C4-2B (cell line): Measurements from ENCODE around the gene ETS1.

Experiments
- H3K27ac ChIP-seq: fragments of 450-650 bp; 2 replicates; pipeline ENCODE4 v1.5.1; 2017
- ZFX ChIP-seq: fragments of 450-650 bp; IDR thresholded peaks from 2 replicates; pipeline ENCODE4 v1.6.1; 2017
- TF ChIP-seq, protein P1 (sequence below): fragments of 450-650 bp; conservative IDR thresholded peaks from 2 replicates; pipeline ENCODE4 v1.5.1; 2017; ENCODE audit warnings: mild to moderate bottlenecking

ETS1 gene

DNA sequence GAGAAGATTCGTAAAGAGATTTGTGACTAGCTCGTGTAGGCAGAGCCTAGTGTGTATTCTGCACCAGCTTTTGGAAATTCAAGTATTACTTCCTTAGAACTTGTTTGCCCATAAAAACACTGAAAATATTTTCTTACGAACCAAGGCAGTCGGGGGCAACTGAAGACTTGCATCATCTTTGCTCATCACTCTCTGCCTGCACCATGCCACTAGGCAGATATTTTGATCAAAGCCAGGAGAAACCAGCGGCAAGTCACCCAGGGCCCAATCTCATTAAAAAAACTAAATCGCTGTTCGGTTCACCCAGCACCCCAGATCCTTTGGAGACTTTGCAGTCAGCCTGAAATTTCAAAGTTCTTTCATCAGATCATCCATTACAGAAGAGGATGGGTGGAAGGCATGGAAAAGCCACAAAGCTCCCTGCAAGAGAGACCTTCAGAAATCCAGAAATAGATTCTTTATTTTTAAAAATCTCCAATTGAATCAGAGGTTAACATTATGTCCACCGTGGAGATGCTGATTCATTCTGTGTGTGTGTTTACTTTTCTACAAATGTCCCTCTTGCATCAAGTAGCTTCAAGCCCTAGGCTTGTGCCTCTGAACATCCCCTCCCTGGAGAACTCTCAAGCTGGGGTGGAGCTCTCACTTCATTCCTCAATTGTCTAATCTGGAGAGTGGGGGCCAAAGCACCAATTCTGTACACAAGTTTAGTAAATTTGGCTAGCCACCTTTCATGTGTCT lies 78.4 kb downstream of the ETS1 start:
- TF ChIP-seq, protein P1, sequence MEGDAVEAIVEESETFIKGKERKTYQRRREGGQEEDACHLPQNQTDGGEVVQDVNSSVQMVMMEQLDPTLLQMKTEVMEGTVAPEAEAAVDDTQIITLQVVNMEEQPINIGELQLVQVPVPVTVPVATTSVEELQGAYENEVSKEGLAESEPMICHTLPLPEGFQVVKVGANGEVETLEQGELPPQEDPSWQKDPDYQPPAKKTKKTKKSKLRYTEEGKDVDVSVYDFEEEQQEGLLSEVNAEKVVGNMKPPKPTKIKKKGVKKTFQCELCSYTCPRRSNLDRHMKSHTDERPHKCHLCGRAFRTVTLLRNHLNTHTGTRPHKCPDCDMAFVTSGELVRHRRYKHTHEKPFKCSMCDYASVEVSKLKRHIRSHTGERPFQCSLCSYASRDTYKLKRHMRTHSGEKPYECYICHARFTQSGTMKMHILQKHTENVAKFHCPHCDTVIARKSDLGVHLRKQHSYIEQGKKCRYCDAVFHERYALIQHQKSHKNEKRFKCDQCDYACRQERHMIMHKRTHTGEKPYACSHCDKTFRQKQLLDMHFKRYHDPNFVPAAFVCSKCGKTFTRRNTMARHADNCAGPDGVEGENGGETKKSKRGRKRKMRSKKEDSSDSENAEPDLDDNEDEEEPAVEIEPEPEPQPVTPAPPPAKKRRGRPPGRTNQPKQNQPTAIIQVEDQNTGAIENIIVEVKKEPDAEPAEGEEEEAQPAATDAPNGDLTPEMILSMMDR = no peak
- no peak for TF ChIP-seq ZFX
- no peak overlapping the region for H3K27ac ChIP-seq

DNA sequence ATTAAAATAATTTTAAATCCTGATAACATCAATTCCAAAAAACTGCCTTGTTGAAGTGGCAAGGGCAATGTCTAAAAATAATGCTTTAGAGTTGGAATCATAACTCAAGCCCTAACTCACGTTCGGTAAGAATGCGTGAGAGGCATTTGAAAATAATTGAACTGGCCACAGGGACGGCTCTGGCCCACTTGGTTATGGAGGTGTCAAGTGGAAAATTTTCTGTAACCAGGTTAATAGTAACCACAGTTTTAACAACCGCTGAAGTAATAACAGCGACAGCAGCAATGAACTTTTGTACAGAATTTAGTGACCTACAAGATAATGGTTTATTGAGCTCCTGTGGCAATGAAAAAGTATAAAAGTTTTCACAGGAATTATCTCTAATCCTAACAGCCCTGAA lies 79.4 kb downstream of the ETS1 start:
- H3K27ac ChIP-seq = no peak overlapping the region
- TF ChIP-seq ZFX = no peak
- TF ChIP-seq, protein P1 = no peak

DNA sequence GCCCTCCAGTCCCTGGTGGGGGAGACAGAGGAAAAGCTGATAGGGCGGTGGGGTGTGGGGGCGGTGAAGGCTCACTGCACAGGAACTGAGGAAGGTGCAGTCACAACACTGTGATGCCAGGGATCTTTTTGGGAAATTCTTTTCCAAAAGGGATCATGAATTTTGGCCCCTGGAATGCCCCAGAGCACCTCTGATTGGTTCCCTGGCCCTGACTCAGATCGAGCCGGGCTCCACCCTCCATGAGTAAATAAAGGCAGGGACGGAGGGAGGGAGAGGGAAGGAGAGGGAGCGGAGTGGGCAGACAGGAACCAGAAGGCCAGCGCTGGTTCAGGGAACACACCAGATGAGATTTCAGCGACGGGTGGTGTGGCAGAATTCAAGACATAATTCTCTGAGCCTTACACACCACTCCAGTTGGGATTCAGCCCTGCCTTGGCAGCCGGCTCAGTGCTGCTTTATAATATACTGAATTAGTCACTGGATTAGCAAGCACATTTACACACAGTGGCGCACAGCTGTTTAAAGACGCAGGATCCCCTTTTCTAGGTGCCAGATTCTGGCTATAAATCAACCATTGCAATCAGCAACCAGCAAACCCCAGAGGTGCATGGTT lies 80.3 kb downstream of the ETS1 start:
- H3K27ac ChIP-seq = no peak overlapping the region
- TF ChIP-seq, protein P1 = no peak
- no peak for TF ChIP-seq ZFX

DNA sequence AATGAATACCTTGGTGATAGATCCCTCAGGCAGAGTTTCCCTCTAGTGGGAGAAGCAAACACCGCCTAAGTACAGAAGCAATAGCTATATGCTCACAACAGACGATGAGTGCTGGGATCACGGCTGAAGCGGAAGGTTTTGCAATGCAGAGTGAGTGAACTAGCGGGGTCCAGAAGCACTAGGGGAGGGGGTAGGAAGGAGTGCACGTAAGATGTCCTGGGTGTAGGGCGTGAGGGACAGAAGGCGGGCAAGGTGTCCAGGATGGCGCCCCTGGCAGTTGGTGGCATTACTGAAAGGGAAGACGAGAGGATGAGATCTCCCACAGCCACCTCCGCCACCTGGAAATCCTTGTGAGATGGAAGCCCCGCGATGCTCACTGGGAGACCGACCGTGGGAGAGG lies 81.0 kb downstream of the ETS1 start:
- H3K27ac ChIP-seq = no peak overlapping the region
- TF ChIP-seq, protein P1 = no peak
- TF ChIP-seq ZFX = no peak

DNA sequence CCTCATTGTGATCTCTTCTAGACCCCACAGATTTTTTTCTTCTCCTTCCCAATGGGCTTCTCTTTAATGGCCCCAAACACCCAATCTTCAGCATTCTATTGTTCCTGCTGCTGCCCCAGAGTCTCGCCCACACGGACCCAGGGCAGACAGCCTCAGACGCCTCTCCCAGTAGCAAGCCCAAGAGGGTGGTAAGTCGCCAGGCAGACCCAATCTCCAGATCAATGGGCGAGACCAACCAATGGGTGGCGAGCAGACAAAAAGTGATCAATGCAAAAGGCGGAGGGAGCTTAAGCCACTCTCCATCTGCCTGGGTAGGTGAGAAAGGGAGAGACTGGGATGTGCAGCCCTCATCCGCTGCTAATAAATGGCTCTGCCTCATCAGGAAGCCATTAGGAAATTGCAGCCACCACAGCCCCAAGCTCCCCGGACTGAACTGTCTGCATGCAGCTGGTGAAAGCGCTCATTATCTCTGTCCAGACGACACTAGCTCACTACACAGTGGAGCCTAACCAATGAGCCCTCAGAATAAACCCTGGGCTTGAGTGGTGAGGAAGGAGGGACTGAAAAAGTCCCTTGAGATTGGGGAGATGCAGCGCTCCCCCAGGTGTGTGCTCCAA lies 81.8 kb downstream of the ETS1 start:
- H3K27ac ChIP-seq = no peak overlapping the region
- TF ChIP-seq ZFX = no peak
- TF ChIP-seq, protein P1 = no peak

DNA sequence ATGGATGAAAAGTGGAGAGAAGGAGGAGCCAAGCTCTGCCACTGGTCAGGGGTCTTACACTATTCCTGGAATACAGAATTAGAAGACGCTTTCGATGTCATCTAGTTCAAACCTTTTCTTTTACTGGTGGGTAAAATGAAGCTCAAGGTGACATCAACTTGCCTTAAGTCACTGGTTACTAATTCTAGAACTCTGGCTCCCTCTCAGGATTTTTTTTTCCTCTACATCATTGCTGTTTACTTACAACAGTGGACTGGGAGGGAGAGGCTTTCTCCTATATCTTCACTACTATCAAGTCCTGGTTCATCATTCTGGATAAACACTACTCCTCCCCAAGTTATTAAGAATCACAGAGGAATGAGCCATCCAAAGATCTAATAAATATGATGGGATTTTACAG lies 82.9 kb downstream of the ETS1 start:
- H3K27ac ChIP-seq = no peak overlapping the region

More for the DNA sequence above, 82.9 kb downstream of the ETS1 start:
- no peak for TF ChIP-seq ZFX
- TF ChIP-seq, protein P1 = no peak
